ENCODE measurements around the gene PSME1.

The PSME1 gene

GRCh38 chr14:24130380-24130716 is 5.6 kb upstream of the PSME1 start, which contains the start of gene FITM1:
Gene FITM1, plus strand, starts transcription at chr14:24130659. Its CDS starts 905 bp downstream, at chr14:24131564.
- no peak for DNase-seq (ENCODE audit: low read depth)

- DNase-seq (ENCODE audit: low read depth) = no peak
Observed at GRCh38 chr14:24130717-24131548, 5.1 kb upstream of the PSME1 start.

GRCh38 chr14:24131549-24131966 is 4.4 kb upstream of the PSME1 start:
- DNase-seq (ENCODE audit: low read depth) = no peak

GRCh38 chr14:24132061-24132685 is 3.8 kb upstream of the PSME1 start:
- DNase-seq (ENCODE audit: low read depth) = no peak

GRCh38 chr14:24132976-24133375 is 3.0 kb upstream of the PSME1 start:
- no peak for DNase-seq (ENCODE audit: low read depth)

- no peak for DNase-seq (ENCODE audit: low read depth)
Observed at GRCh38 chr14:24133735-24134134, 2.3 kb upstream of the PSME1 start.

GRCh38 chr14:24135584-24135833 is 485 bp upstream of the PSME1 start:
- DNase-seq (ENCODE audit: low read depth) = no peak

GRCh38 chr14:24136684-24137528 is 912 bp downstream of the PSME1 start:
- no peak for DNase-seq (ENCODE audit: low read depth)

GRCh38 chr14:24137529-24138395 is 1.8 kb downstream of the PSME1 start:
- no peak for DNase-seq (ENCODE audit: low read depth)

- no peak for DNase-seq (ENCODE audit: low read depth)
Observed at GRCh38 chr14:24138396-24139271, 2.6 kb downstream of the PSME1 start.

- no peak for DNase-seq (ENCODE audit: low read depth)
Observed at GRCh38 chr14:24139272-24139934, 3.4 kb downstream of the PSME1 start.

GRCh38 chr14:24141097-24141880 is 5.3 kb downstream of the PSME1 start, which contains the start of gene EMC9:
Gene EMC9, minus strand, starts transcription at chr14:24141591. Its CDS starts 287 bp downstream, at chr14:24141304.
- DNase-seq (ENCODE audit: low read depth) = peak; percentile 99

GRCh38 chr14:24143511-24143910 is 7.5 kb downstream of the PSME1 start:
- DNase-seq (ENCODE audit: low read depth) = no peak

GRCh38 chr14:24144451-24144850 is 8.5 kb downstream of the PSME1 start:
- no peak for DNase-seq (ENCODE audit: low read depth)

- DNase-seq (ENCODE audit: low read depth) = no peak
Observed at GRCh38 chr14:24145219-24145618, 9.2 kb downstream of the PSME1 start.

- DNase-seq (ENCODE audit: low read depth) = no peak
Observed at GRCh38 chr14:24145690-24146452, 9.9 kb downstream of the PSME1 start.

- DNase-seq (ENCODE audit: low read depth) = peak; percentile 73
Observed at GRCh38 chr14:24146453-24146977, 10.5 kb downstream of the PSME1 start, which contains the start of gene PSME2. Gene PSME2, minus strand, starts transcription at chr14:24146610. Its CDS starts 29 bp downstream, at chr14:24146581.

Data from stimulated activated CD4-positive, alpha-beta T cell treated with anti-CD3 and anti-CD28 coated beads, Interleukin-2, amount 100 ng/mL, for 4 hours (primary cell).